Measurements from ENCODE around the gene HSPA8. TPM values are rescaled to one million over a fixed set of nuclear protein-coding genes. Genes with fewer than 3 reads are reported as not detected.

HSPA8 gene
- polyA plus RNA-seq, 1 of the 3 experiments (the other 2 are of a cell fraction): 2,088 TPM

GRCh38 chr11:123062158-123062891 lies 389 bp upstream of the HSPA8 start (continued):
- no peak for TF ChIP-seq USF2 (IDR thresholded peaks at IDR 0.05; ENCODE audit: borderline replicate concordance, low read depth, low read length)
- no peak for TF ChIP-seq SMC3 (IDR thresholded peaks at IDR 0.05; ENCODE audit: low read depth, low read length)
- no peak for TF ChIP-seq RAD21 (IDR thresholded peaks at IDR 0.05; ENCODE audit: low read length)
- TF ChIP-seq RFX5 (IDR thresholded peaks at IDR 0.05; ENCODE audit: low read length): peak; percentile 38; the same call in 1 of the 2 replicates
- TF ChIP-seq JUND (IDR thresholded peaks at IDR 0.05): peak; percentile 11; the same call in 1 of the 2 replicates
- no peak for TF ChIP-seq GATA2 (CRISPR knock-in tag; IDR thresholded peaks at IDR 0.05)
- peak; percentile 86 for TF ChIP-seq CHD2 (IDR thresholded peaks at IDR 0.05; ENCODE audit: low read length, partially characterized antibody)
- TF ChIP-seq NRF1 (IDR thresholded peaks at IDR 0.05; ENCODE audit: low read depth, low read length): peak; percentile 88
- TF ChIP-seq FOSL2 (IDR thresholded peaks at IDR 0.05; ENCODE audit: borderline replicate concordance, low read depth): no peak
- peak; percentile 4; the same call in 1 of the 2 replicates for TF ChIP-seq FOXM1 (IDR thresholded peaks at IDR 0.05; ENCODE audit: low read depth)
- peak; percentile 74 for TF ChIP-seq GABPA (IDR thresholded peaks at IDR 0.05; ENCODE audit: low read depth)
- peak; percentile 60; the same call in 1 of the 2 replicates for TF ChIP-seq NFIC (IDR thresholded peaks at IDR 0.05; ENCODE audit: borderline replicate concordance)
- TF ChIP-seq TEAD4 (IDR thresholded peaks at IDR 0.05; ENCODE audit: borderline replicate concordance, insufficient read depth): peak; percentile 20
- TF ChIP-seq FOXJ3 (CRISPR knock-in tag; IDR thresholded peaks at IDR 0.05): no peak
- peak; percentile 53 for TF ChIP-seq MXI1 (IDR thresholded peaks at IDR 0.05; ENCODE audit: low read depth, low read length)

- POLR2A ChIA-PET: interaction anchor here (2.3 kb wide), 1 partner anchor 26 kb away, joined by 6 read pairs; no protein-coding TSS in a partner anchor
- H3F3A ChIP-seq (replicated peaks; ENCODE audit: insufficient read depth): peaks cover 84% of the 10 kb centered on the region
- DNase-seq: no peak
- peaks cover 81% of the 10 kb centered on the region for H3K79me2 ChIP-seq (ENCODE audit: insufficient read depth)
- peak; percentile 83 for TF ChIP-seq MXI1 (IDR thresholded peaks at IDR 0.05; ENCODE audit: low read depth, low read length)
- no peak for TF ChIP-seq TCF12 (IDR thresholded peaks at IDR 0.05)
- CTCF ChIA-PET: interaction anchor here (0.7 to 1.7 kb wide), 4 partner anchors 14 to 347 kb away, joined by 4 to 7 read pairs (median 4); no protein-coding TSS in a partner anchor
- no peak overlapping the region for H2AFZ ChIP-seq (ENCODE audit: low read depth)
- no peaks in the 10 kb centered on the region for H3K9me3 ChIP-seq
- H3K9me2 ChIP-seq: no peaks in the 10 kb centered on the region
- H3K27me3 ChIP-seq (ENCODE audit: insufficient read depth): no peaks in the 10 kb centered on the region
- peaks cover 57 to 59% of the 10 kb centered on the region in 2 experiments for H3K36me3 ChIP-seq (replicated peaks in 1 of 2; ENCODE audit: control insufficient read depth in 1 of 2, insufficient read depth in 2 of 2, low read length in 1 of 2)
- H3K4me1 ChIP-seq (ENCODE audit: control insufficient read depth in 1 of 2, insufficient read depth in 2 of 2, low read depth in 1 of 2, low read length in 1 of 2): peaks cover 29 to 42% of the 10 kb centered on the region in 2 experiments
- WGBS (ENCODE audit: low lambda C conversion rate): 2% methylated on average over 8 of the region's 8 CpGs
- H3K27ac ChIP-seq (ENCODE audit: low read depth in 2 of 2, low read length in 1 of 2): peak overlapping the region; percentile 92 to 99; a peak in 3 of 4 replicates
- peak overlapping the region; percentile 80 to 94 for H3K4me3 ChIP-seq (ENCODE audit: low read depth in 2 of 2, low read length in 1 of 2)
- peaks cover 64% of the 10 kb centered on the region for H4K20me1 ChIP-seq (ENCODE audit: insufficient read depth)
- H3K4me2 ChIP-seq: peak overlapping the region; percentile 77
- H3K9ac ChIP-seq: peak overlapping the region; percentile 100
Measured at GRCh38 chr11:123060277-123061000, 1.5 kb downstream of the HSPA8 start.
